HepG2 (cell line): ENCODE results near the gene ABHD12. TPM values are rescaled to one million over a fixed set of nuclear protein-coding genes. Genes with fewer than 3 reads are reported as not detected.

Source experiments
- CENPX ChIP-seq: sonication (generic); formaldehyde crosslinking; IDR thresholded peaks from 2 replicates; pipeline ENCODE4 v1.9.0; 2021; ENCODE audit warnings: mild to moderate bottlenecking, missing genetic modification reagents, moderate library complexity
- FOXC1 ChIP-seq: sonication (generic); formaldehyde crosslinking; IDR thresholded peaks from 2 replicates; pipeline ENCODE4 v1.8.0; 2022; ENCODE audit warnings: mild to moderate bottlenecking, missing genetic modification reagents, borderline replicate concordance
- FUBP1 ChIP-seq: sonication (generic); formaldehyde crosslinking; IDR thresholded peaks from 2 replicates; pipeline ENCODE4 v1.5.1; 2020; ENCODE audit warnings: missing genetic modification reagents, mild to moderate bottlenecking, borderline replicate concordance
- HMG20A ChIP-seq: IDR thresholded peaks from 2 replicates; pipeline ENCODE4 v1.6.1; 2016; ENCODE audit warnings: borderline replicate concordance
- KLF16 ChIP-seq, 2 experiments: sonication (generic) in 1 of 2; formaldehyde crosslinking in 1 of 2; IDR thresholded peaks; 2 replicates each; pipeline versions ENCODE4 v1.6.1 to v1.8.0; 2016 to 2023; ENCODE audit warnings: missing genetic modification reagents in 2 of 2, missing compliant biosample characterization in 1 of 2
- MAF1 ChIP-seq: sonication (generic); formaldehyde crosslinking; IDR thresholded peaks from 2 replicates; pipeline ENCODE4 v1.5.0; 2020; ENCODE audit warnings: missing genetic modification reagents, borderline replicate concordance
- SRF ChIP-seq: IDR thresholded peaks from 2 replicates; pipeline ENCODE4 v1.6.1; 2011; ENCODE audit warnings: mild to moderate bottlenecking, low read depth, low read length, moderate library complexity
- ZBTB10 ChIP-seq: sonication (generic); formaldehyde crosslinking; IDR thresholded peaks from 2 replicates; pipeline ENCODE4 v1.4.0; 2020; ENCODE audit warnings: missing genetic modification reagents, borderline replicate concordance
- ZNF335 ChIP-seq: sonication (generic); formaldehyde crosslinking; IDR thresholded peaks from 2 replicates; pipeline ENCODE4 v1.4.0; 2020; ENCODE audit warnings: missing genetic modification reagents
- ZNF496 ChIP-seq: sonication (generic); formaldehyde crosslinking; IDR thresholded peaks from 2 replicates; pipeline ENCODE4 v1.8.1; 2023; ENCODE audit warnings: mild to moderate bottlenecking, moderate library complexity, missing genetic modification reagents; ENCODE audit not compliant: insufficient replicate concordance
- ZNF761 ChIP-seq: sonication (generic); formaldehyde crosslinking; conservative IDR thresholded peaks from 2 replicates; pipeline ENCODE4 v1.4.0; 2020; ENCODE audit warnings: mild to moderate bottlenecking, missing genetic modification reagents
- ZNF891 ChIP-seq: sonication (generic); formaldehyde crosslinking; IDR thresholded peaks from 2 replicates; pipeline ENCODE4 v1.5.0; 2020; ENCODE audit warnings: mild to moderate bottlenecking, missing genetic modification reagents
- polyA plus RNA-seq, 8 experiments: library from polyadenylated mRNA; depleted of rRNA in 3 of 8; stranded (reverse) in 7 of 8; unstranded in 1 of 8; fragments of >200 nt; fragmentation: Illumina TruSeq in 4 of 8; extraction: Trizol in 4 of 8; gene quantifications; 2 replicates each; pipeline versions ENCODE4 v1.2.1 to v1.2.3, GENCODE V29; 2011 to 2016; ENCODE audit warnings: low read depth in 4 of 8, missing spikeins in 1 of 8, mixed read lengths in 1 of 8; ENCODE audit not compliant: insufficient read depth in 1 of 8
- total RNA-seq, 5 experiments: library from RNA; depleted of rRNA; stranded (reverse); fragments of >200 nt; fragmentation: Illumina TruSeq; extraction: Trizol; gene quantifications; 2 replicates each; pipeline ENCODE4 v1.2.3, GENCODE V29; 2016; ENCODE audit warnings: low read depth in 1 of 5
- TF ChIP-seq, protein P1 (sequence below): sonication (generic); formaldehyde crosslinking; IDR thresholded peaks from 2 replicates; pipeline ENCODE4 v1.5.0; 2020; ENCODE audit warnings: mild to moderate bottlenecking, missing genetic modification reagents, borderline replicate concordance
- TF ChIP-seq, protein P2 (sequence below): IDR thresholded peaks from 2 replicates; pipeline ENCODE4 v1.6.1; 2016; ENCODE audit warnings: missing genetic modification reagents, missing compliant biosample characterization

The ABHD12 gene
- total and polyA plus RNA-seq, 2 of the 13 experiments (the other 11 are each of a cell fraction or from before 2014, with no cell fraction given): 23.5 to 72.1 TPM

DNA sequence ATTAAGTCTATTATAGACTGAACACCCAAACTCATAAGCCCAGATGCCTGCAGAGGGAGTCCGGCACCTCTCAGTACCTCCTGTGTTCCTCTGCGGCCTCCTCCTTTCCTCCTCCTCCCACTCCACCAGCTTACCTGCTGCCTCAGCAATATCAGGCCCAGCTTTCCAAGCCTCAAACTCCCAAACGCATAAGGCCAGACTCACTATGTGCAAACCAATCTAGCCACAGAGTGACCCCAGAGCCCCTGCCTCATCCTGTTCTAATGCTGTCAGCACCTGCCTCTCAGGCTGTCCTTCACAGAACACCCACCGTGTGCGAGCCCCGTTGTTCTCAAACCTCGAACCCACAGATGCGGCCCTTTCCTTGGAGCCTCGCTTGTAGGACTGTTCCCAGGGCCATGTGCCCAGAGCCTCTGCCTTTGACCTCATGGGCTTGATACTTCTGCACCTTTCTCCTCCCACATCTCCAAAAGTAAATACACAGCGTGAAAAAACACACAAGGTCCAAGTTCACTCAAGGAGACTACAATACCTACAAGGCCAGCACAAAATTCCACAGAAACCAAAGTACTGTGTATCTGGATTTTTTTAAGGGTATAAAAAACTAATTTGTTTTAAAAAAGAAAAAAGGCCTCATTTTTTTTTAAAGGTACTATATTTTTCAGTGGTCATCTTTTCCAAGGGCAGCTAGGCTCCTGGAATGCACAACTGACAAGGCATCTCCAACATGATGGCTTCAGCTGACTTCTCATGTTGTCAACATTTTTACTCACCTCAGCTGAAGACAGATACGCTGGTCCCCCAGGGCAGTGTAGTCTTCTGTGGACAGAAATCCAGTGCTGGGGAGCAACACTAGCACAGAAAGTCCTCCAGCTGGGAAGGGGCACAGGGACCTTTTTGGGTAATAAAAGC is 52.3 kb downstream of the ABHD12 start (continued):
- TF ChIP-seq, protein P1, sequence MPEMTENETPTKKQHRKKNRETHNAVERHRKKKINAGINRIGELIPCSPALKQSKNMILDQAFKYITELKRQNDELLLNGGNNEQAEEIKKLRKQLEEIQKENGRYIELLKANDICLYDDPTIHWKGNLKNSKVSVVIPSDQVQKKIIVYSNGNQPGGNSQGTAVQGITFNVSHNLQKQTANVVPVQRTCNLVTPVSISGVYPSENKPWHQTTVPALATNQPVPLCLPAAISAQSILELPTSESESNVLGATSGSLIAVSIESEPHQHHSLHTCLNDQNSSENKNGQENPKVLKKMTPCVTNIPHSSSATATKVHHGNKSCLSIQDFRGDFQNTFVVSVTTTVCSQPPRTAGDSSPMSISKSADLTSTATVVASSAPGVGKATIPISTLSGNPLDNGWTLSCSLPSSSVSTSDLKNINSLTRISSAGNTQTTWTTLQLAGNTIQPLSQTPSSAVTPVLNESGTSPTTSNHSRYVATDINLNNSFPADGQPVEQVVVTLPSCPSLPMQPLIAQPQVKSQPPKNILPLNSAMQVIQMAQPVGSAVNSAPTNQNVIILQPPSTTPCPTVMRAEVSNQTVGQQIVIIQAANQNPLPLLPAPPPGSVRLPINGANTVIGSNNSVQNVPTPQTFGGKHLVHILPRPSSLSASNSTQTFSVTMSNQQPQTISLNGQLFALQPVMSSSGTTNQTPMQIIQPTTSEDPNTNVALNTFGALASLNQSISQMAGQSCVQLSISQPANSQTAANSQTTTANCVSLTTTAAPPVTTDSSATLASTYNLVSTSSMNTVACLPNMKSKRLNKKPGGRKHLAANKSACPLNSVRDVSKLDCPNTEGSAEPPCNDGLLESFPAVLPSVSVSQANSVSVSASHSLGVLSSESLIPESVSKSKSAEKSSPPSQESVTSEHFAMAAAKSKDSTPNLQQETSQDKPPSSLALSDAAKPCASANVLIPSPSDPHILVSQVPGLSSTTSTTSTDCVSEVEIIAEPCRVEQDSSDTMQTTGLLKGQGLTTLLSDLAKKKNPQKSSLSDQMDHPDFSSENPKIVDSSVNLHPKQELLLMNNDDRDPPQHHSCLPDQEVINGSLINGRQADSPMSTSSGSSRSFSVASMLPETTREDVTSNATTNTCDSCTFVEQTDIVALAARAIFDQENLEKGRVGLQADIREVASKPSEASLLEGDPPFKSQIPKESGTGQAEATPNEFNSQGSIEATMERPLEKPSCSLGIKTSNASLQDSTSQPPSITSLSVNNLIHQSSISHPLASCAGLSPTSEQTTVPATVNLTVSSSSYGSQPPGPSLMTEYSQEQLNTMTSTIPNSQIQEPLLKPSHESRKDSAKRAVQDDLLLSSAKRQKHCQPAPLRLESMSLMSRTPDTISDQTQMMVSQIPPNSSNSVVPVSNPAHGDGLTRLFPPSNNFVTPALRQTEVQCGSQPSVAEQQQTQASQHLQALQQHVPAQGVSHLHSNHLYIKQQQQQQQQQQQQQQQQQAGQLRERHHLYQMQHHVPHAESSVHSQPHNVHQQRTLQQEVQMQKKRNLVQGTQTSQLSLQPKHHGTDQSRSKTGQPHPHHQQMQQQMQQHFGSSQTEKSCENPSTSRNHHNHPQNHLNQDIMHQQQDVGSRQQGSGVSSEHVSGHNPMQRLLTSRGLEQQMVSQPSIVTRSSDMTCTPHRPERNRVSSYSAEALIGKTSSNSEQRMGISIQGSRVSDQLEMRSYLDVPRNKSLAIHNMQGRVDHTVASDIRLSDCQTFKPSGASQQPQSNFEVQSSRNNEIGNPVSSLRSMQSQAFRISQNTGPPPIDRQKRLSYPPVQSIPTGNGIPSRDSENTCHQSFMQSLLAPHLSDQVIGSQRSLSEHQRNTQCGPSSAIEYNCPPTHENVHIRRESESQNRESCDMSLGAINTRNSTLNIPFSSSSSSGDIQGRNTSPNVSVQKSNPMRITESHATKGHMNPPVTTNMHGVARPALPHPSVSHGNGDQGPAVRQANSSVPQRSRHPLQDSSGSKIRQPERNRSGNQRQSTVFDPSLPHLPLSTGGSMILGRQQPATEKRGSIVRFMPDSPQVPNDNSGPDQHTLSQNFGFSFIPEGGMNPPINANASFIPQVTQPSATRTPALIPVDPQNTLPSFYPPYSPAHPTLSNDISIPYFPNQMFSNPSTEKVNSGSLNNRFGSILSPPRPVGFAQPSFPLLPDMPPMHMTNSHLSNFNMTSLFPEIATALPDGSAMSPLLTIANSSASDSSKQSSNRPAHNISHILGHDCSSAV (CRISPR knock-in tag): no peak; the same call in 1 of the 2 replicates
- no peak for TF ChIP-seq SRF
- TF ChIP-seq FUBP1 (CRISPR knock-in tag): 0 out of 2 replicates have a peak, but pooled peaks have one; percentile 48
- peak; percentile 68 for TF ChIP-seq ZNF761 (CRISPR knock-in tag)
- peak; percentile 92 for TF ChIP-seq HMG20A (CRISPR knock-in tag)
- peak in 1 of 2 experiments; percentile 93; a peak in 2 of 4 replicates for TF ChIP-seq KLF16 (CRISPR knock-in tag; IDR thresholded peaks at IDR 0.05)
- peak; percentile 99 for TF ChIP-seq ZNF891 (CRISPR knock-in tag)
- no peak for TF ChIP-seq ZNF496 (CRISPR knock-in tag)
- no peak for TF ChIP-seq MAF1 (CRISPR knock-in tag)
- TF ChIP-seq FOXC1 (CRISPR knock-in tag): peak; percentile 98
- no peak for TF ChIP-seq CENPX (CRISPR knock-in tag)
- TF ChIP-seq, protein P2, sequence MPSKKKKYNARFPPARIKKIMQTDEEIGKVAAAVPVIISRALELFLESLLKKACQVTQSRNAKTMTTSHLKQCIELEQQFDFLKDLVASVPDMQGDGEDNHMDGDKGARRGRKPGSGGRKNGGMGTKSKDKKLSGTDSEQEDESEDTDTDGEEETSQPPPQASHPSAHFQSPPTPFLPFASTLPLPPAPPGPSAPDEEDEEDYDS (CRISPR knock-in tag): peak; percentile 47; the same call in 1 of the 2 replicates
- peak; percentile 50; the same call in 1 of the 2 replicates for TF ChIP-seq ZBTB10 (CRISPR knock-in tag)
- TF ChIP-seq ZNF335 (CRISPR knock-in tag): peak; percentile 81; the same call in 1 of the 2 replicates
